KG1 (cell line): Measurements from ENCODE around the gene PBX4.

Source experiments
- DNase-seq: peaks from one replicate; lab custom pipeline; 2025; lab: John Stamatoyannopoulos, UW

Gene PBX4

GRCh38 chr19:19540064-19540714 lies 78.3 kb downstream of the PBX4 start:
- DNase-seq = no peak

- no peak for DNase-seq
These were observed 78.8 kb downstream of the PBX4 start for GRCh38 chr19:19539698-19540063.

GRCh38 chr19:19538785-19539166 lies 79.7 kb downstream of the PBX4 start:
- DNase-seq = no peak

- no peak for DNase-seq
These were observed 80.3 kb downstream of the PBX4 start, which contains the start of gene CILP2 for GRCh38 chr19:19538061-19538784. Gene CILP2, plus strand, starts transcription at chr19:19538265. Its CDS starts 85 bp downstream, at chr19:19538350.

- DNase-seq = no peak
These were observed 81.1 kb downstream of the PBX4 start for GRCh38 chr19:19537075-19538048.

GRCh38 chr19:19535311-19536191 lies 82.9 kb downstream of the PBX4 start:
- DNase-seq = no peak

GRCh38 chr19:19534556-19535265 lies 83.8 kb downstream of the PBX4 start:
- DNase-seq = no peak

- DNase-seq = no peak
These were observed 84.6 kb downstream of the PBX4 start for GRCh38 chr19:19533841-19534240.

- no peak for DNase-seq
These were observed 85.4 kb downstream of the PBX4 start for GRCh38 chr19:19532806-19533701.

- DNase-seq = no peak
These were observed 86.3 kb downstream of the PBX4 start for GRCh38 chr19:19531951-19532805.

GRCh38 chr19:19530889-19531288 lies 87.6 kb downstream of the PBX4 start:
- DNase-seq = no peak

GRCh38 chr19:19530423-19530804 lies 88.1 kb downstream of the PBX4 start:
- no peak for DNase-seq

GRCh38 chr19:19529783-19530422 lies 88.6 kb downstream of the PBX4 start:
- no peak for DNase-seq

- DNase-seq = no peak
These were observed 89.6 kb downstream of the PBX4 start, which contains the start of gene YJEFN3 for GRCh38 chr19:19528721-19529490. Gene YJEFN3, plus strand, starts transcription at chr19:19528911. Its CDS starts 22 bp downstream, at chr19:19528933.

- no peak for DNase-seq
These were observed 90.5 kb downstream of the PBX4 start for GRCh38 chr19:19527674-19528625.

- DNase-seq = no peak
These were observed 91.2 kb downstream of the PBX4 start for GRCh38 chr19:19527371-19527656.
